GM19193 (cell line): ENCODE results near the gene DENND1A.

Source experiments
- POLR2A ChIP-seq: IDR thresholded peaks from 4 replicates; pipeline ENCODE4 v1.6.1; 2011; ENCODE audit not compliant: insufficient read depth, insufficient read length; ENCODE audit errors: extremely low read depth

DENND1A gene

GRCh38 chr9:123955637-123956036, 25.7 kb upstream of the DENND1A start:
- no peak for TF ChIP-seq POLR2A

GRCh38 chr9:123954518-123955280, 24.8 kb upstream of the DENND1A start:
- TF ChIP-seq POLR2A: no peak

GRCh38 chr9:123952641-123953495, 22.9 kb upstream of the DENND1A start:
- TF ChIP-seq POLR2A: no peak

GRCh38 chr9:123948286-123948685, 18.4 kb upstream of the DENND1A start:
- no peak for TF ChIP-seq POLR2A

GRCh38 chr9:123947326-123947725, 17.4 kb upstream of the DENND1A start:
- TF ChIP-seq POLR2A: no peak

- TF ChIP-seq POLR2A: no peak
Measured at GRCh38 chr9:123946101-123946821, 16.3 kb upstream of the DENND1A start.

GRCh38 chr9:123945532-123945931, 15.6 kb upstream of the DENND1A start:
- TF ChIP-seq POLR2A: no peak

GRCh38 chr9:123943671-123944070, 13.7 kb upstream of the DENND1A start:
- TF ChIP-seq POLR2A: no peak

- TF ChIP-seq POLR2A: no peak
Measured at GRCh38 chr9:123942542-123942941, 12.6 kb upstream of the DENND1A start.

GRCh38 chr9:123941524-123942070, 11.7 kb upstream of the DENND1A start:
- TF ChIP-seq POLR2A: no peak

- TF ChIP-seq POLR2A: no peak
Measured at GRCh38 chr9:123940721-123941523, 11.0 kb upstream of the DENND1A start.

- TF ChIP-seq POLR2A: no peak
Measured at GRCh38 chr9:123938401-123938800, 8.5 kb upstream of the DENND1A start.

- no peak for TF ChIP-seq POLR2A
Measured at GRCh38 chr9:123933440-123934212, 3.7 kb upstream of the DENND1A start.

GRCh38 chr9:123929177-123929869, 603 bp downstream of the DENND1A start:
- no peak for TF ChIP-seq POLR2A
